ENCODE measurements around the gene RCAN3. TPM values are rescaled to one million over a fixed set of nuclear protein-coding genes. Genes with fewer than 3 reads are reported as not detected.

RCAN3 gene
- total RNA-seq, 1 donor from 2014 or later, result 1.4 TPM

GRCh38 chr1:24575905-24576587, 73.4 kb downstream of the RCAN3 start:
- no peak for DNase-seq (ENCODE audit: low read depth in 2 of 2)

- no peak for DNase-seq (ENCODE audit: low read depth in 2 of 2)
Measured at GRCh38 chr1:24578846-24579245, 76.2 kb downstream of the RCAN3 start.

GRCh38 chr1:24580756-24581155, 78.1 kb downstream of the RCAN3 start:
- DNase-seq (ENCODE audit: low read depth in 2 of 2), result no peak

- no peak for DNase-seq (ENCODE audit: low read depth in 2 of 2)
Measured at GRCh38 chr1:24584171-24584647, 81.6 kb downstream of the RCAN3 start.

- no peak for DNase-seq (ENCODE audit: low read depth in 2 of 2)
Measured at GRCh38 chr1:24586119-24586518, 83.5 kb downstream of the RCAN3 start.

- peak; percentile 56 to 61 for DNase-seq (ENCODE audit: low read depth in 2 of 2)
Measured at GRCh38 chr1:24586970-24587820, 84.6 kb downstream of the RCAN3 start.

- no peak for DNase-seq (ENCODE audit: low read depth in 2 of 2)
Measured at GRCh38 chr1:24588573-24588972, 85.9 kb downstream of the RCAN3 start.

GRCh38 chr1:24589200-24589599, 86.6 kb downstream of the RCAN3 start:
- no peak for DNase-seq (ENCODE audit: low read depth in 2 of 2)

Other genes starting within 250 kb of the RCAN3 start
- gene GRHL3, start 183.5 kb upstream of the RCAN3 start, total RNA-seq, result not detected in 2 replicates
- 2.0 and 2.2 TPM in 2 replicates for gene STPG1, start 89.1 kb upstream of the RCAN3 start, total RNA-seq
- 12.4 and 18.5 TPM in 2 replicates for gene NIPAL3, start 87.0 kb upstream of the RCAN3 start, total RNA-seq
- gene NCMAP, start 53.3 kb downstream of the RCAN3 start, total RNA-seq, result not detected in 2 replicates
- gene SRRM1, start 140.5 kb downstream of the RCAN3 start, total RNA-seq, result 13.7 and 18.1 TPM in 2 replicates
- 122 and 151 TPM in 2 replicates for gene CLIC4, start 242.6 kb downstream of the RCAN3 start, total RNA-seq